ENCODE data around the gene KIAA1549. TPM values are rescaled to one million over a fixed set of nuclear protein-coding genes. Genes with fewer than 3 reads are reported as not detected.

Gene KIAA1549
- total and polyA plus RNA-seq, 10 of the 15 experiments (the other 5 are each of a cell fraction or from before 2014, with no cell fraction given), result 0.02 to 0.82 (median 0.22) TPM

DNA sequence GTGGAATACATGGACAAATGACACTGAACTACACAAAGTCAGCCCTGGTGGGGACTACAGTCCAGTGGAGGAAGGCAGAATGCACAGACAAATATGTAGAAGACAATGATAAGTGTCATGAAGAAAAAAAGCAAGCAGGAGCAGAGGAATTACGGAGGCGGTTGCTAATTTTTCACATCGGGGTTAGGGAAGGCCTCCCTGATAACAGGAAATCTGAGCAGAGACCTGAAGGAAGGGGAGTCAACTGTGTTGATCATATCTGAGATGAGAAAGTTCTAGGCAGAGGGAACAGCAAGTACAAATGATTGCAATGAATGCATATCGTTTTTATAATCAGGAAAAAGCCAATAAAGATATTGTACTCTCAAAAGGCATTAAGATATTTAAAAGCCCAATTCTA, 14.0 kb downstream of the KIAA1549 start (continued):
- TF ChIP-seq, protein P1, sequence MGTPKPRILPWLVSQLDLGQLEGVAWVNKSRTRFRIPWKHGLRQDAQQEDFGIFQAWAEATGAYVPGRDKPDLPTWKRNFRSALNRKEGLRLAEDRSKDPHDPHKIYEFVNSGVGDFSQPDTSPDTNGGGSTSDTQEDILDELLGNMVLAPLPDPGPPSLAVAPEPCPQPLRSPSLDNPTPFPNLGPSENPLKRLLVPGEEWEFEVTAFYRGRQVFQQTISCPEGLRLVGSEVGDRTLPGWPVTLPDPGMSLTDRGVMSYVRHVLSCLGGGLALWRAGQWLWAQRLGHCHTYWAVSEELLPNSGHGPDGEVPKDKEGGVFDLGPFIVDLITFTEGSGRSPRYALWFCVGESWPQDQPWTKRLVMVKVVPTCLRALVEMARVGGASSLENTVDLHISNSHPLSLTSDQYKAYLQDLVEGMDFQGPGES (IDR thresholded peaks at IDR 0.05), result no peak

DNA sequence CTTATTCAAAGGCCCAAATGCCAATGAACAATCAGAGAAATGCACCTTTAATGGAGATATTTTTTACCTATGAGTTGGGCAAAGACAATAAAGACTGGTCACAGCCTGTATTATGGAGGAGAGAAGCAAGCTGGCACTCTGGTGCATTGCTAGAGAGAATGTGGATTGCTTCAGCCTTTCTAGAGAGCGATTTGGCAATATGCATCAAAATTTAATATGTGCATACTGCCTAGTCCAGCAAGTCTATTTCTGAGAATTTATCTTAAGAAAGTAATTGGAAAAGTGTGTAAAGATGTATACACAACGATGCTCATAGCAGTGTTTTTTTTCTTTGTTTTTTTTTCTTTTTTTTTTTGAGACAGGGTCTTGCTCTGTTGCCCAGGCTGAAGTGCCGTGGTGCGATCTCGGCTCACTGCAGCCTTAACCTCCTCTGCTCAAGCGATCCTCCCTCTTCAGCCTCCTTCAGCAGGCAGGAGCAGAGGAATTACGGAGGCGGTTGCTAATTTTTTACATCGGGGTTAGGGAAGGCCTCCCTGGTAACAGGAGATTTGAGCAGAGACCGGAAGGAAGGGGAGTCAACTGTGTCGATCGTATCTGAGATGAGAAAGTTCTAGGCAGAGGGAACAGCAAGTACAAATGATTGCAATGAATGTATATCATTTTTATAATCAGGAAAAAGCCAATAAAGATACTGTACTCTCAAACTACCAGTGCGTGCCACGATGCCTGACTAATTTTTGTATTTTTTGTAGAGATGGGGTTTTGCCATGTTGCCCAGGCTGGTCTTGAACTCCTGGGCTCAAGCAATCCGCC, 16.4 kb downstream of the KIAA1549 start:
- ATAC-seq (no peak), FAIRE-seq (no peak), DNase-seq (ENCODE audit: low read depth, low spot score) (no peak)
- Histone ChIP-seq H3K27ac (ENCODE audit: control insufficient read depth, insufficient read depth) (no peak overlapping the region), H2AFZ (ENCODE audit: control insufficient read depth, low read depth, low read length) (no peak overlapping the region), H3K36me3 (ENCODE audit: control insufficient read depth in 2 of 2, insufficient read depth in 2 of 2, low read length in 1 of 2) (no peaks in the 10 kb centered on the region), H3K4me1 (ENCODE audit: control insufficient read depth, insufficient read depth, low read length) (no peaks in the 10 kb centered on the region), H3K9ac (ENCODE audit: control insufficient read depth, insufficient read depth, low read length) (no peak overlapping the region), H4K20me1 (ENCODE audit: control insufficient read depth, insufficient read depth) (no peaks in the 10 kb centered on the region), H3K4me2 (ENCODE audit: control insufficient read depth, insufficient read depth) (no peak overlapping the region), H3K79me2 (ENCODE audit: control insufficient read depth, insufficient read depth, low read length) (no peaks in the 10 kb centered on the region), H3K27me3 (replicated peaks in 1 of 2; ENCODE audit: control insufficient read depth in 2 of 2, insufficient read depth in 2 of 2, low read length in 1 of 2) (no peaks in the 10 kb centered on the region; a peak in 1 of 4 replicates), H3K4me3 (no peak overlapping the region), H3K9me3 (replicated peaks; ENCODE audit: control insufficient read depth, insufficient read depth, low read length) (no peaks in the 10 kb centered on the region)
- ChIA-PET CTCF (interaction anchor here (0.9 kb wide), 1 partner anchor 78 kb away, joined by 3 read pairs; no protein-coding TSS in a partner anchor), SMC1A (ENCODE audit: uncharacterized antibody, unreplicated experiment) (no interaction called here), RAD21 (ENCODE audit: unreplicated experiment) (no interaction called here), POLR2A (no interaction called here)
- in situ Hi-C loops (cut with MboI), result no loop called here
- 64% methylated on average over 15 of the region's 15 CpGs for WGBS (ENCODE audit: insufficient coverage, insufficient replicate concordance, low lambda C conversion rate, missing lambda C conversion rate)
- intact Hi-C loops (cut with micrococcal nuclease; ENCODE audit: unreplicated experiment), result no loop called here
- no TSS peak for BruUV-seq (replicated peaks)
- TF ChIP-seq, protein P2, sequence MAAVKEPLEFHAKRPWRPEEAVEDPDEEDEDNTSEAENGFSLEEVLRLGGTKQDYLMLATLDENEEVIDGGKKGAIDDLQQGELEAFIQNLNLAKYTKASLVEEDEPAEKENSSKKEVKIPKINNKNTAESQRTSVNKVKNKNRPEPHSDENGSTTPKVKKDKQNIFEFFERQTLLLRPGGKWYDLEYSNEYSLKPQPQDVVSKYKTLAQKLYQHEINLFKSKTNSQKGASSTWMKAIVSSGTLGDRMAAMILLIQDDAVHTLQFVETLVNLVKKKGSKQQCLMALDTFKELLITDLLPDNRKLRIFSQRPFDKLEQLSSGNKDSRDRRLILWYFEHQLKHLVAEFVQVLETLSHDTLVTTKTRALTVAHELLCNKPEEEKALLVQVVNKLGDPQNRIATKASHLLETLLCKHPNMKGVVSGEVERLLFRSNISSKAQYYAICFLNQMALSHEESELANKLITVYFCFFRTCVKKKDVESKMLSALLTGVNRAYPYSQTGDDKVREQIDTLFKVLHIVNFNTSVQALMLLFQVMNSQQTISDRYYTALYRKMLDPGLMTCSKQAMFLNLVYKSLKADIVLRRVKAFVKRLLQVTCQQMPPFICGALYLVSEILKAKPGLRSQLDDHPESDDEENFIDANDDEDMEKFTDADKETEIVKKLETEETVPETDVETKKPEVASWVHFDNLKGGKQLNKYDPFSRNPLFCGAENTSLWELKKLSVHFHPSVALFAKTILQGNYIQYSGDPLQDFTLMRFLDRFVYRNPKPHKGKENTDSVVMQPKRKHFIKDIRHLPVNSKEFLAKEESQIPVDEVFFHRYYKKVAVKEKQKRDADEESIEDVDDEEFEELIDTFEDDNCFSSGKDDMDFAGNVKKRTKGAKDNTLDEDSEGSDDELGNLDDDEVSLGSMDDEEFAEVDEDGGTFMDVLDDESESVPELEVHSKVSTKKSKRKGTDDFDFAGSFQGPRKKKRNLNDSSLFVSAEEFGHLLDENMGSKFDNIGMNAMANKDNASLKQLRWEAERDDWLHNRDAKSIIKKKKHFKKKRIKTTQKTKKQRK (IDR thresholded peaks at IDR 0.05; ENCODE audit: low read depth, low read length), result no peak
- TF ChIP-seq NRF1 (conservative IDR thresholded peaks at IDR 0.05; ENCODE audit: low read depth, low read length) (no peak), SPI1 (IDR thresholded peaks at IDR 0.05; ENCODE audit: borderline replicate concordance, insufficient read depth, low read depth, low read length) (no peak), STAT1 (conservative IDR thresholded peaks at IDR 0.05) (no peak), ETV6 (conservative IDR thresholded peaks at IDR 0.05 in 1 of 2, IDR thresholded peaks at IDR 0.05 in 1 of 2; ENCODE audit: borderline replicate concordance in 1 of 2, low read depth in 1 of 2) (no peak), NFXL1 (IDR thresholded peaks at IDR 0.05; ENCODE audit: borderline replicate concordance) (no peak), WRNIP1 (IDR thresholded peaks at IDR 0.05; ENCODE audit: borderline replicate concordance, low read depth, low read length) (no peak), SIN3A (IDR thresholded peaks at IDR 0.05; ENCODE audit: low read depth, low read length) (no peak)
- TF ChIP-seq, protein P3, sequence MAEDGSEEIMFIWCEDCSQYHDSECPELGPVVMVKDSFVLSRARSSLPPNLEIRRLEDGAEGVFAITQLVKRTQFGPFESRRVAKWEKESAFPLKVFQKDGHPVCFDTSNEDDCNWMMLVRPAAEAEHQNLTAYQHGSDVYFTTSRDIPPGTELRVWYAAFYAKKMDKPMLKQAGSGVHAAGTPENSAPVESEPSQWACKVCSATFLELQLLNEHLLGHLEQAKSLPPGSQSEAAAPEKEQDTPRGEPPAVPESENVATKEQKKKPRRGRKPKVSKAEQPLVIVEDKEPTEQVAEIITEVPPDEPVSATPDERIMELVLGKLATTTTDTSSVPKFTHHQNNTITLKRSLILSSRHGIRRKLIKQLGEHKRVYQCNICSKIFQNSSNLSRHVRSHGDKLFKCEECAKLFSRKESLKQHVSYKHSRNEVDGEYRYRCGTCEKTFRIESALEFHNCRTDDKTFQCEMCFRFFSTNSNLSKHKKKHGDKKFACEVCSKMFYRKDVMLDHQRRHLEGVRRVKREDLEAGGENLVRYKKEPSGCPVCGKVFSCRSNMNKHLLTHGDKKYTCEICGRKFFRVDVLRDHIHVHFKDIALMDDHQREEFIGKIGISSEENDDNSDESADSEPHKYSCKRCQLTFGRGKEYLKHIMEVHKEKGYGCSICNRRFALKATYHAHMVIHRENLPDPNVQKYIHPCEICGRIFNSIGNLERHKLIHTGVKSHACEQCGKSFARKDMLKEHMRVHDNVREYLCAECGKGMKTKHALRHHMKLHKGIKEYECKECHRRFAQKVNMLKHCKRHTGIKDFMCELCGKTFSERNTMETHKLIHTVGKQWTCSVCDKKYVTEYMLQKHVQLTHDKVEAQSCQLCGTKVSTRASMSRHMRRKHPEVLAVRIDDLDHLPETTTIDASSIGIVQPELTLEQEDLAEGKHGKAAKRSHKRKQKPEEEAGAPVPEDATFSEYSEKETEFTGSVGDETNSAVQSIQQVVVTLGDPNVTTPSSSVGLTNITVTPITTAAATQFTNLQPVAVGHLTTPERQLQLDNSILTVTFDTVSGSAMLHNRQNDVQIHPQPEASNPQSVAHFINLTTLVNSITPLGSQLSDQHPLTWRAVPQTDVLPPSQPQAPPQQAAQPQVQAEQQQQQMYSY (CRISPR knock-in tag; IDR thresholded peaks at IDR 0.05), result no peak
